SU-DHL-6 (cell line): ENCODE results near the gene NR4A3.

ENCODE experiments used
- H2AFZ ChIP-seq: fragments of 200-600 bp; sonication (generic); 2 replicates; pipeline ENCODE4 v1.6.1; 2014; ENCODE audit warnings: low read depth, mild to moderate bottlenecking, moderate library complexity, mixed read lengths, antibody characterized with exemption, low read length; ENCODE audit not compliant: severe bottlenecking
- H3F3A ChIP-seq: fragments of 200-600 bp; shearing (Covaris generic); 2 replicates; pipeline ENCODE4 v1.6.0; 2016; ENCODE audit warnings: antibody characterized with exemption, mild to moderate bottlenecking; ENCODE audit not compliant: insufficient read depth
- H3K27ac ChIP-seq: fragments of 200-600 bp; sonication (generic); 2 replicates; pipeline ENCODE4 v1.5.1; 2016; ENCODE audit warnings: low read depth, mild to moderate bottlenecking, low read length, moderate library complexity, mixed read lengths
- H3K27me3 ChIP-seq: fragments of 200-600 bp; sonication (generic), shearing (Covaris generic); 2 replicates; pipeline ENCODE4 v1.6.0; 2014; ENCODE audit warnings: mild to moderate bottlenecking, low read length
- H3K36me3 ChIP-seq: fragments of 200-600 bp; sonication (generic); 2 replicates; pipeline ENCODE4 v1.6.1; 2014; ENCODE audit warnings: mild to moderate bottlenecking, low read length, mixed read lengths
- H3K4me2 ChIP-seq: fragments of 300-600, 200-600 bp; shearing (Covaris generic), sonication (generic); 2 replicates; pipeline ENCODE4 v1.6.0; 2014; ENCODE audit warnings: low read length, low read depth, mild to moderate bottlenecking; ENCODE audit not compliant: poor library complexity, severe bottlenecking
- H3K4me3 ChIP-seq: fragments of 200-600 bp; sonication (generic); 2 replicates; pipeline ENCODE4 v1.5.1; 2014; ENCODE audit warnings: antibody characterized with exemption, low read length, mild to moderate bottlenecking, mixed read lengths; ENCODE audit not compliant: insufficient read depth, poor library complexity, severe bottlenecking
- H3K79me2 ChIP-seq: fragments of 200-600 bp; sonication (generic); 2 replicates; pipeline ENCODE4 v1.6.1; 2014; ENCODE audit warnings: mild to moderate bottlenecking, low read length, moderate library complexity; ENCODE audit not compliant: insufficient read depth
- H3K9ac ChIP-seq: fragments of 200-600 bp; sonication (generic); 2 replicates; pipeline ENCODE4 v1.7.0; 2014; ENCODE audit warnings: mild to moderate bottlenecking, low read length
- H3K9me2 ChIP-seq: fragments of 200-600 bp; sonication (generic); replicated peaks from 2 replicates; pipeline ENCODE4 v1.6.1; 2014; ENCODE audit warnings: low read length; ENCODE audit not compliant: insufficient read depth
- H3K9me3 ChIP-seq: fragments of 200-600 bp; sonication (generic); 2 replicates; pipeline ENCODE4 v1.6.1; 2014; ENCODE audit warnings: low read length, mixed read lengths; ENCODE audit not compliant: insufficient read depth
- H4K20me1 ChIP-seq: fragments of 200-600 bp; sonication (generic); 2 replicates; pipeline ENCODE4 v1.6.1; 2014; ENCODE audit warnings: low read depth, mild to moderate bottlenecking, antibody characterized with exemption, low read length, moderate library complexity, mixed read lengths
- EZH2phosphoT487 ChIP-seq: fragments of 200-600 bp; sonication (generic), shearing (Covaris generic); conservative IDR thresholded peaks from 2 replicates; pipeline ENCODE4 v1.6.1; 2018; ENCODE audit warnings: mild to moderate bottlenecking, antibody characterized with exemption, low read length, moderate library complexity, mixed read lengths
- TF ChIP-seq, protein P1 (sequence below): fragments of 200-600 bp; sonication (generic); IDR thresholded peaks from one replicate; pipeline ENCODE4 v1.5.1; 2017; ENCODE audit warnings: antibody characterized with exemption, mild to moderate bottlenecking, low read length, moderate library complexity; ENCODE audit not compliant: insufficient read depth, poor library complexity, severe bottlenecking

Gene NR4A3

DNA sequence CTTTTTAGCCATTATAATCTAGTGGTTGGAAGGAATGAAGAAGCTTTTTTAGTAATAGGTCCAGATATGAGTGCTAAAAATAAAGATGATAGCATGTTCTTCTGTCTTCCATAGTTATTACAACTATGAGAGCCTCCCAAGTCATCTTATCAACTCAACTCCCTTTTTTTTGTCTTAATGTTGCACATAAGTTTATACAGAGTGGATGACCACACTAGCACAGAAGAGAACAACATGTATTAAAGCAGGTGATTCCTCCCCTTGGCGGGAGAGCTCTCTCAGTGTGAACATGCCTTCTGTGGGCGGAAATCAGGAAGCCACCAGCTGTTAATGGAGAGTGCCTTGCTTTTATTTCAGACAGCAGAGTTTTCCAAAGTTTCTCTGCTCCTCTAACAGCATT, 44.7 kb downstream of the NR4A3 start:
- TF ChIP-seq, protein P1, sequence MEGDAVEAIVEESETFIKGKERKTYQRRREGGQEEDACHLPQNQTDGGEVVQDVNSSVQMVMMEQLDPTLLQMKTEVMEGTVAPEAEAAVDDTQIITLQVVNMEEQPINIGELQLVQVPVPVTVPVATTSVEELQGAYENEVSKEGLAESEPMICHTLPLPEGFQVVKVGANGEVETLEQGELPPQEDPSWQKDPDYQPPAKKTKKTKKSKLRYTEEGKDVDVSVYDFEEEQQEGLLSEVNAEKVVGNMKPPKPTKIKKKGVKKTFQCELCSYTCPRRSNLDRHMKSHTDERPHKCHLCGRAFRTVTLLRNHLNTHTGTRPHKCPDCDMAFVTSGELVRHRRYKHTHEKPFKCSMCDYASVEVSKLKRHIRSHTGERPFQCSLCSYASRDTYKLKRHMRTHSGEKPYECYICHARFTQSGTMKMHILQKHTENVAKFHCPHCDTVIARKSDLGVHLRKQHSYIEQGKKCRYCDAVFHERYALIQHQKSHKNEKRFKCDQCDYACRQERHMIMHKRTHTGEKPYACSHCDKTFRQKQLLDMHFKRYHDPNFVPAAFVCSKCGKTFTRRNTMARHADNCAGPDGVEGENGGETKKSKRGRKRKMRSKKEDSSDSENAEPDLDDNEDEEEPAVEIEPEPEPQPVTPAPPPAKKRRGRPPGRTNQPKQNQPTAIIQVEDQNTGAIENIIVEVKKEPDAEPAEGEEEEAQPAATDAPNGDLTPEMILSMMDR, result no peak
- no peak for TF ChIP-seq EZH2phosphoT487
- H2AFZ ChIP-seq, result no peak overlapping the region

DNA sequence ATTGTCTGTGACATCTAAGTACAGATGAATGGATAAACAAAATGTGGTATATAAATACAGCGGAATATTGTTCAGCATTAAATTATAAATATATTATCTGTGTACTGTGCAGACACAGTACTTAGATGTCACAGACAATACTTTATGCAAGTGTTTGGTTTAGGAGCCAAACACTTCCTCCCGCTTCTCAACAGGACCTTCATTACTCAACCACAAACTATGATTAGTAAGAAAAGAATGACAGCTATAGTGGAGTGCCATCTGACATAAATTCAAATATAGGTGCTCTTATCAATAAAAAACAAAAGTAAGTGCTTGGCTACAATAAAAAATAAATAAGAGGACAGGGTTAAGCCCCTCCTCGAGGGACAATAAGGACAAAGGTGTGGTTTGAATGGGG, 45.9 kb downstream of the NR4A3 start:
- H3K27me3 ChIP-seq, result no peaks in the 10 kb centered on the region
- H4K20me1 ChIP-seq, result no peaks in the 10 kb centered on the region
- no peak overlapping the region for H3K4me3 ChIP-seq
- no peak overlapping the region for H3K4me2 ChIP-seq
- H3K9me2 ChIP-seq, result no peaks in the 10 kb centered on the region
- no peaks in the 10 kb centered on the region for H3F3A ChIP-seq
- H3K36me3 ChIP-seq, result no peaks in the 10 kb centered on the region
- H3K9ac ChIP-seq, result no peak overlapping the region
- H3K27ac ChIP-seq, result no peak overlapping the region
- no peaks in the 10 kb centered on the region for H3K9me3 ChIP-seq
- no peaks in the 10 kb centered on the region for H3K79me2 ChIP-seq
- no peak overlapping the region for H2AFZ ChIP-seq
- TF ChIP-seq, protein P1, result no peak
- TF ChIP-seq EZH2phosphoT487, result no peak

More for the DNA sequence above, 44.7 kb downstream of the NR4A3 start:
- H3K36me3 ChIP-seq, result no peaks in the 10 kb centered on the region
- no peaks in the 10 kb centered on the region for H3K27me3 ChIP-seq
- H3K27ac ChIP-seq, result no peak overlapping the region
- H3K4me3 ChIP-seq, result no peak overlapping the region
- no peaks in the 10 kb centered on the region for H4K20me1 ChIP-seq
- H3K9me3 ChIP-seq, result no peaks in the 10 kb centered on the region
- H3K9ac ChIP-seq, result no peak overlapping the region
- no peaks in the 10 kb centered on the region for H3F3A ChIP-seq
- H3K4me2 ChIP-seq, result no peak overlapping the region
- no peaks in the 10 kb centered on the region for H3K9me2 ChIP-seq
- H3K79me2 ChIP-seq, result no peaks in the 10 kb centered on the region

DNA sequence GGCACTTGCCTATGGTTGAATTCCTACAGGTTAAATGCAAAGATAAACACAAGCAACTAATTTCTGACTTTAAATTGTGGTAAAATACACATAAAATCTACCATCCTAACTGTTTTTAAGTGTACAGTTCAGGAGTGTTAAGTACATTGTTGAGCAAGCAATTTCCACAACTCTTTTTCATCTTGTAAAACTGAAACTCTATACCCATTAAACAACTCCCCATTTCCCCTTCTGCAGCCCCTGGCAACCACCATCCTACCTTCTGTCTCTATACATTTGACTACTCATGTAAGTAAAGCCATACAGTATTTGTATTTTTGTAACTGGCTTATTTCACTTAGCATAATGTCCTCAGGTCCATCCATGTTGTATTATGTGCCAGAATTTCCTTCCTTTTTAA, 46.3 kb downstream of the NR4A3 start:
- no peaks in the 10 kb centered on the region for H3F3A ChIP-seq
- no peaks in the 10 kb centered on the region for H3K79me2 ChIP-seq
- no peak overlapping the region for H2AFZ ChIP-seq
- no peaks in the 10 kb centered on the region for H3K9me3 ChIP-seq
- H3K4me3 ChIP-seq, result no peak overlapping the region
- no peaks in the 10 kb centered on the region for H3K27me3 ChIP-seq
- no peaks in the 10 kb centered on the region for H4K20me1 ChIP-seq
- no peak overlapping the region for H3K4me2 ChIP-seq
- H3K9ac ChIP-seq, result no peak overlapping the region
- no peak for TF ChIP-seq EZH2phosphoT487
- TF ChIP-seq, protein P1, result no peak
- no peaks in the 10 kb centered on the region for H3K9me2 ChIP-seq
- no peaks in the 10 kb centered on the region for H3K36me3 ChIP-seq
- H3K27ac ChIP-seq, result no peak overlapping the region

- H3K9ac ChIP-seq, result no peak overlapping the region
- no peaks in the 10 kb centered on the region for H3F3A ChIP-seq
- H4K20me1 ChIP-seq, result no peaks in the 10 kb centered on the region
- H3K79me2 ChIP-seq, result no peaks in the 10 kb centered on the region
- H3K27ac ChIP-seq, result no peak overlapping the region
- H3K9me2 ChIP-seq, result no peaks in the 10 kb centered on the region
- no peaks in the 10 kb centered on the region for H3K27me3 ChIP-seq
- H3K36me3 ChIP-seq, result no peaks in the 10 kb centered on the region
- no peak overlapping the region for H3K4me2 ChIP-seq
- no peak for TF ChIP-seq EZH2phosphoT487
- TF ChIP-seq, protein P1, result no peak
- no peak overlapping the region for H3K4me3 ChIP-seq
- no peak overlapping the region for H2AFZ ChIP-seq
- H3K9me3 ChIP-seq, result no peaks in the 10 kb centered on the region
These were observed 47.2 kb downstream of the NR4A3 start for GRCh38 chr9:99868845-99869244.
